Skeletal muscle tissue (tissue), 4 donors: ENCODE measurements around the gene SCP2D1. TPM values are rescaled to one million over a fixed set of nuclear protein-coding genes. Genes with fewer than 3 reads are reported as not detected.
"Not testable (repeated sequence)": the region's sequence is repeated elsewhere in the genome, so short reads cannot be mapped to it uniquely, and the experiment has no call there.

Experiments used
- H3K27ac ChIP-seq: one replicate; pipeline ENCODE4 v1.7.0; 2013; ENCODE audit warnings: mild to moderate bottlenecking, low read depth, low read length, inconsistent platforms
- H3K27me3 ChIP-seq, 3 donors: one replicate each; pipeline ENCODE4 v1.7.0; 2013; ENCODE audit warnings: low read length in 3 of 3; ENCODE audit not compliant: control insufficient read depth in 3 of 3, insufficient read depth in 3 of 3
- H3K36me3 ChIP-seq, 3 donors: one replicate each; pipeline ENCODE4 v1.7.0; 2013; ENCODE audit warnings: low read length in 3 of 3; ENCODE audit not compliant: control insufficient read depth in 3 of 3, insufficient read depth in 3 of 3
- H3K4me1 ChIP-seq, 3 donors: one replicate each; pipeline ENCODE4 v1.7.0; 2013; ENCODE audit warnings: low read length in 3 of 3, mild to moderate bottlenecking in 3 of 3; ENCODE audit not compliant: control insufficient read depth in 3 of 3, insufficient read depth in 3 of 3
- H3K4me3 ChIP-seq, 3 donors: one replicate each; pipeline ENCODE4 v1.7.0; 2013; ENCODE audit warnings: low read length in 3 of 3
- H3K9ac ChIP-seq, 3 donors: one replicate each; pipeline ENCODE4 v1.7.0; 2013; ENCODE audit warnings: low read length in 3 of 3, mild to moderate bottlenecking in 3 of 3, moderate library complexity in 2 of 3, low read depth in 1 of 3
- H3K9me3 ChIP-seq, 3 donors: one replicate each; pipeline ENCODE4 v1.7.0; 2013; ENCODE audit warnings: low read length in 3 of 3; ENCODE audit not compliant: control insufficient read depth in 3 of 3
- total RNA-seq: library from RNA; depleted of rRNA; stranded (reverse); fragments of >200 nt; gene quantifications from one replicate; pipeline ENCODE4 v1.2.3, GENCODE V29; 2014
- donor health status: Osteomylitis.

Gene SCP2D1
- total RNA-seq, result not detected

DNA sequence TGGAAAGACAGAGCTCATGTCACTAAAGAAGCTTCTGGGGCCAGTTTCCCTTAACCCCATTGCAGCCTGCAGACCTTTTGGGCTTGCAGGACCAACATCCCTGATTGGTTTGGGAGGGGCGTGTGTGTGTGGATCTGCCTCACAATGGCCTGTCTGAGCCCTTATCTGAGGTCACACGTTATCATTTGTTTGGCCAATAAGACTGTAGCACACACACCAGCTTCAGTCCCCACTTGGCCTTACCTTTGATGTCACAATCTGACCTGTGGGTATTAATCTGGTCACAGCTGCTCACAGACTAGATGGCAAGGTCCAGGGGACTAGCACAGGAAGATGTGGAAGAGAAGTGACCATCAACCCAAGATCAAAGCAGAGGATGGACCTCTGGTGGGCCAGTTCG, at the start of gene SCP2D1:
TSS of gene SCP2D1 (plus strand) at position 301 of the 400 bp plus-strand sequence. CDS start at position 334, 33 bp downstream.
- peaks cover 0 to 2% (median 0%) of the 10 kb centered on the region in 3 donors for H3K9me3 ChIP-seq
- no peak within 1 kb of the TSS for H3K27ac ChIP-seq
- no peak within 1 kb of the TSS for H3K9ac ChIP-seq
- no peaks in the 10 kb centered on the region for H3K27me3 ChIP-seq
- H3K36me3 ChIP-seq, result no peaks in the 10 kb centered on the region
- no peak within 1 kb of the TSS for H3K4me3 ChIP-seq
- no peaks in the 10 kb centered on the region for H3K4me1 ChIP-seq

DNA sequence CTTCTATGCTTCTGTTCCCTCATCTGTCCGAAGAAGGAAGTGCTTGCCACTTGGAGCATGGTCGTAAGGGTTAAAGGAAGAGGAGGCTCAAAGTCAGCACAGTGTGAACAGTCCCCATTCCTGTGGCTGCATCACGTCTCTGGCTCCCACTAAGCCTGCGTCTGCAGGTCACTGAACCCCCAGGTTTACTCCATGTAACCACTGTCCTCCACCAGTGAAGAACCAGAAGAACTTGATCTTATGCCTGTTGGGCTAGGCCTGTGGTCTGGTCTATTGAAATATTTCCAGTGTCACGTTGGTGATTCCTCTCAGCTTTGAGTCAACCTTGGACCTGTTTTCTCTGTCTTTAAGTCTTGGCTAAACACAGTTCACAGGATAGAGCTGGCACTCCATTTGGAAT, 45.9 kb upstream of the SCP2D1 start:
- peaks cover 0 to 7% (median 2%) of the 10 kb centered on the region in 3 donors for H3K36me3 ChIP-seq
- H3K27me3 ChIP-seq, result no peaks in the 10 kb centered on the region
- peaks cover 0 to 4% (median 0%) of the 10 kb centered on the region in 3 donors for H3K4me1 ChIP-seq
- H3K4me3 ChIP-seq, result no peak overlapping the region
- H3K9me3 ChIP-seq, result no peaks in the 10 kb centered on the region
- H3K9ac ChIP-seq, result no peak overlapping the region
- H3K27ac ChIP-seq, result no peak overlapping the region

DNA sequence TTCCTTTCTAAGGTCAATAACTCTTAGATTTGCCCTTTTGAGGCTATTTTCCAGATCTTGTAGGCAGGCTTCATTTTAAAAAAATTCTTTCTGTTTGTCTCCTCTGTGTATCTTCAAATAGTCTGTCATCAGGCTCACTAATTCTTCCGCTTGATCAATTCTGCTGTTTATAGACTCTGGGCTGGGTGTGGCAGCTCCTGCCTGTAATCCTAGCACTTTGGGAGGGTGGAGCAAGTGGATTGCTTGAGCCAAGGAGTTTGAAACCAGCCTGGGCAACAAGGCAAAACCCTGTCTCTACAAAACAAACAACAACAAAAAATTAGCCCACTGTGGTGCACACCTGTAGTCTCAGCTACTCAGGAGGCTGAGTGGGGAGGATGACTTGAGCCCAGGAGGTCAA, 40.0 kb upstream of the SCP2D1 start:
- Histone ChIP-seq H3K27ac (no peak overlapping the region), H3K9me3 (no peaks in the 10 kb centered on the region), H3K27me3 (no peaks in the 10 kb centered on the region), H3K4me3 (no peak overlapping the region), H3K9ac (no peak overlapping the region), H3K36me3 (no peaks in the 10 kb centered on the region), H3K4me1 (peaks cover 0 to 12% (median 8%) of the 10 kb centered on the region in 3 donors)

DNA sequence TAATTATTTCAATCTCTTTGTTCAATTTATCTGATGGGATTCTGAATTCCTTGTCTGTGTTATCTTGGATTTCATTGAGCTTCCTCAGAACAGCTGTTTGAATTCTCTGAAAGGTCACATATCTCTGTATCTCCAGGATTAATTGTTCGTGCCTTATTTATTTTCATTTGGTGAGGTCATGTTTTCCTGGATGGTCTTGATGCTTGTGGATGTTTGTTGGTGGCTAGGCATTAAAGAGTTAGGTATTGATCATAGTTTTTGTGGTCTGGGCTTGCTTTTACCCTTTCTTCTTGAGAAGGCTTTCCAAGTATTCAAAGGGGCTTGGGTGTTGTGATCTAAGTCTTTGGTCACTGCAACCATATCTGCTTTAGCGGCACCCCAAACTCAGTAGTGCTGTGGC, 39.4 kb upstream of the SCP2D1 start:
- Histone ChIP-seq H3K27ac (no peak overlapping the region), H3K9me3 (no peaks in the 10 kb centered on the region), H3K9ac (no peak overlapping the region), H3K36me3 (no peaks in the 10 kb centered on the region), H3K4me3 (no peak overlapping the region), H3K4me1 (peaks cover 0 to 12% (median 3%) of the 10 kb centered on the region in 3 donors), H3K27me3 (no peaks in the 10 kb centered on the region)

DNA sequence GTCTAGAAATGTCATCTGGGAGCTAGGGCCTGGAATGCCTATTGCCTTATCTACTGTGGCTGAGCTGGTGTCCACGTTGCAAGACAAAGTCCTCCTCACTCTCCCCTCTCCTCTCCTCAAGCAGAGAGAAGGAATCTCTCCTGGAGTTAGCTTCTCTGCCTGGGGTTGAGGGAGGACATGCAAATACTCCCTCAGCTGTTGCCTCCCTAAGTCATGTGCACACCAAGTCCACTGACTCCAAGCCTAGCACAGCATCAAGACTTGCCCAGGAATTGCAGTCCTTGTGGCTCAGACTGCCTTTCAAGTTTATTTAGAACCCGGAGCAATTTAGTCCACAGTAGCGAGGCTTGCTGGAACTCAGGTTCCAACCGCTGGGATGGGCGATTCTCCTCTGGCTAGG, 38.0 kb upstream of the SCP2D1 start:
- no peak overlapping the region for H3K4me3 ChIP-seq
- H3K9me3 ChIP-seq, result no peaks in the 10 kb centered on the region
- H3K9ac ChIP-seq, result no peak overlapping the region
- H3K4me1 ChIP-seq, result peaks cover 0 to 12% (median 3%) of the 10 kb centered on the region in 3 donors
- no peaks in the 10 kb centered on the region for H3K27me3 ChIP-seq
- no peaks in the 10 kb centered on the region for H3K36me3 ChIP-seq
- H3K27ac ChIP-seq, result no peak overlapping the region

DNA sequence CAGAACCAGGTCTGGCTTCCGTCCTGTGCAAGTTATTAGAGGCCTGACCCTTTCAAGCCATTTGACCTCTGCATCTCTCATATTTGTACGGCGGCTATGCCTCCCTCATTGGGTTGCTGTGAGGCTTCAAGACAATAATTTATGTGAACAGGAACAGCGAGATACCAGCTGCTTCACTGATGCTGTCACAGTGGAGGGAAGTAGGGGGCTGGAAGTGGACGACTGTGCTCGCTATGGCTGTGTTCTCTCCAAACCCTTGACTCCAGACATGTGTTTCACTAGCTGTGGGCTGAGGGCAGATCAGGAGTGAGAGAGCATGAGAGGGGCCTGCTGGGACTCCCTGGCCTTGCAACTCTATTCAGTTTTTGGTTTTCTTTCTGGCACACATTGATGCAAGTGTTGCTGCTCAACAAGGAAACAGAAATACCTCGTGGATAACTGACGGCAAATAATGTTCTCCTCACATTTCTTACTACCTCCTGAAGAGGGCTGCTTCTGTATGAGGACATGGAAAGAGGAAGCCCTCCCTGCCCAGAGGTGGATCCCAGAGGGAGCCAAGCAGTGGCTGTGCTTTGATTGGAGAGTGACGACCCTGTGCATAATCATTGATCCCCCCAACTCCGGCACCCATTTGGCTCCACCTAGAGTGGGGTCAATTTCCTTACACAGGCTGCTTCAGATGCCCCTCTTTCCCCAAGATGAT, 34.7 kb upstream of the SCP2D1 start:
- H3K9me3 ChIP-seq, result no peaks in the 10 kb centered on the region
- no peak overlapping the region for H3K27ac ChIP-seq
- H3K36me3 ChIP-seq, result no peaks in the 10 kb centered on the region
- H3K9ac ChIP-seq, result no peak overlapping the region
- H3K4me3 ChIP-seq, result no peak overlapping the region
- peaks cover 0 to 8% (median 3%) of the 10 kb centered on the region in 3 donors for H3K4me1 ChIP-seq
- H3K27me3 ChIP-seq, result no peaks in the 10 kb centered on the region

DNA sequence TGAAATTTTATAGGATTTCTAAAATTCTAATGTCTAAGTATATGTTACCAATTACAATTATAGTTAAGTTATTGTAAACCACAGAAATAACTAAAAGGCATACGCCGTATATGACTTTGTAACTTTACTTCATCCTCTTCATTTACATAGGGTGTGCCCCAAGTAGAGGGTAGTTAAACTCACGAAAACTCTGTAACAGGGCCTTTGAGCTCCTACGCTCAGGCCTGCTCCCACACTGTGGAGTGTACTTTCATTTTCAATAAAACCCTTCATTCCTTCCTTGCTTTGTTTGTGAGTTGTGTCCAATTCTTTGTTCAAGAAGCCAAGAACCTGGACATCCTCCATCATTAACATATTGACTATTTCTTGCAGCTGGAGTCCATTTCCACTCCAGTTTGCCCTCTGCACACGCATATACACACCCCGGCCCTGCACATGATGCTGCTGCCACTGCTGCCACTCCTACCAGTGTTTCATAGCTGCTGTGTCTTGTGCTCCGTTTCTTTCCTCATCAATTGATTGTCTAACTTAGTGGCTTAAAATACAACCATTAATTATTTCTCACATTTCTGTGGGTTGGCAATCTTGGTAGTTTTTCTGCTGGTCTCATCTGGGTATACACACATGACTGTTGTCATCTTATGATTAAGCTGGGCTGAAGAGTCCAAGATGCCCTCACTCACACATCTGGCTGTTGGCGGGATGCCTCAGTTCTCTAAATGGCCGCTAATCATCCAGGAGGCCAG, 33.0 kb upstream of the SCP2D1 start:
- no peaks in the 10 kb centered on the region for H3K36me3 ChIP-seq
- no peaks in the 10 kb centered on the region for H3K9me3 ChIP-seq
- H3K4me1 ChIP-seq, result no peaks in the 10 kb centered on the region
- no peak overlapping the region for H3K9ac ChIP-seq
- no peak overlapping the region for H3K4me3 ChIP-seq
- no peak overlapping the region for H3K27ac ChIP-seq
- H3K27me3 ChIP-seq, result no peaks in the 10 kb centered on the region

DNA sequence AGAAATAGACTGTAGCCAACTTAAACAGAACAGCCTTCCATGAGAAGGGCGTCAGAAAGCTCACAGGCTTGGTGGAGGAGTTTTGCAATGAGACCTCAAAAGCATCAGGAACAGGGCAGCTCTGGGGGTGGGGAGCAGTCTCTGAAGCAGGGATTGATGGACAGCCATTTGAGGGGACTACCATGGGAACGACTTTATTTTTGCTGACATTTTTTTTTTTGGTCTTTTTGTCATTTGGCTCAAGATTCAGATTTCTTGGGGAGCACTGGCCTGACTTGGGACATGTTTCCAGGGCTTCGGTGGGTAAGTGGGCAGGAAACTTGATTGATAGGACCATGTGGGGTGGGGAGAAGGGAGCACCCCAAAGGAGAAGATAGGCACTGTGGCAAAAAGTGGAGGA, 32.1 kb upstream of the SCP2D1 start:
- H3K9ac ChIP-seq, result no peak overlapping the region
- no peak overlapping the region for H3K4me3 ChIP-seq

DNA sequence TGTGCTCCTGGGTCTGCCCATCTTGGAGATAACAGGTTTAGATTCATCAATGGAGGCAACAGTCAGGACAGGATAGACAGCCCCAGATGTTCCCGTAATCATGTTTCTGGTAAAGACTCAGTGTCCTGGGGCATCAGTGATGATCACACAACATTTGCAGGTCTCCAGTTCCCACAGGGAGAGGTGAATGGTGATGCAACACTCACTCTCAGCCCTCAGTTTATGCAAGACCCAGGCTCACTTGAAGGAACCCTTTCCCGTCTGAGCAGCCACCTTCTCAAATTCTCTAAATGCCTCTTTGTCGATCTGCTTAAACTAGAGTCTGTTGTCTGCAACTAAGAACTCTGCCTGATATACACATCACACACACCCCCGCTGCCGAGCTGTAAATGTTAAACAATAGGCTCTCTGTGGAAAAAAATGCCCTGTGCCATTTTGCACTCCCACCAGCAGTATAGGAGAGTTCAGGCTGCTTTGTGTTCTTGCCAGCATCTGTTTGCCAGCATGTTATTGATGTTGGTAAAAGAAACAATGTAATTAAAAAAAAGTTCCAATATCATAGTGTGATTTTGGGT, 30.1 kb upstream of the SCP2D1 start:
- Histone ChIP-seq H3K4me1 (no peaks in the 10 kb centered on the region), H3K9ac (no peak overlapping the region), H3K27me3 (no peaks in the 10 kb centered on the region), H3K9me3 (no peaks in the 10 kb centered on the region), H3K4me3 (no peak overlapping the region), H3K36me3 (no peaks in the 10 kb centered on the region), H3K27ac (no peak overlapping the region)

More for the DNA sequence above, 32.1 kb upstream of the SCP2D1 start:
- Histone ChIP-seq H3K9me3 (no peaks in the 10 kb centered on the region), H3K4me1 (no peaks in the 10 kb centered on the region), H3K27me3 (no peaks in the 10 kb centered on the region), H3K27ac (no peak overlapping the region), H3K36me3 (no peaks in the 10 kb centered on the region)

DNA sequence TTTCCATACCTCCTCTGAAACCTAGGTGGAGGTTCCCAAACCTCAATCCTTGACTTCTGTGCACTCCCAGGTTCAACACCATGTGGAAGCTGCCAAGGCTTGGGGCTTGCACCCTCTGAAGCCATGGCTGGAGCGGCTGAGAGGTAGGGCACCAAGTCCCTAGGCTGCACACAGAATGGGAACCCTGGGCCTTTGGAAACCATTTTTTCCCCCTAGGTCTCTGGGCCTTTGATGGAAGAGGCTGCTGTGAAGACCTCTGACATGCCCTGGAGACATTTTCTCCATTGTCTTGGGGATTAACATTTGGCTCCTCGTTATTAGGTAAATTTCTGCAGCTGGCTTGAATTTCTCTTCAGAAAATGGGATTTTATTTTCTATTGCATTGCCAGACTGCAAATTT, 26.5 kb upstream of the SCP2D1 start:
- H3K9me3 ChIP-seq, H3K4me1 ChIP-seq, H3K9ac ChIP-seq, H3K36me3 ChIP-seq, H3K4me3 ChIP-seq, H3K27ac ChIP-seq, H3K27me3 ChIP-seq: not testable (repeated sequence)
